ENCODE measurements around the gene SEL1L.
"Not testable (repeated sequence)": the region's sequence is repeated elsewhere in the genome, so short reads cannot be mapped to it uniquely, and the experiment has no call there.

The SEL1L gene

GRCh38 chr14:81449114-81449513 lies 84.5 kb downstream of the SEL1L start:
- in situ Hi-C loops (cut with HindIII; ENCODE audit: low sequenced_read_pairs), result no loop called here

- in situ Hi-C loops (cut with HindIII; ENCODE audit: low sequenced_read_pairs), result no loop called here
Measured at GRCh38 chr14:81447021-81447764, 86.5 kb downstream of the SEL1L start.

- in situ Hi-C loops (cut with HindIII; ENCODE audit: low sequenced_read_pairs), result no loop called here
Measured at GRCh38 chr14:81446279-81447007, 87.2 kb downstream of the SEL1L start.

GRCh38 chr14:81441626-81442134 lies 92.0 kb downstream of the SEL1L start:
- in situ Hi-C loops (cut with HindIII; ENCODE audit: low sequenced_read_pairs), result loop anchor here (5.0 kb wide), 1 partner anchor 174 kb away; no protein-coding TSS in a partner anchor

GRCh38 chr14:81440041-81440440 lies 93.6 kb downstream of the SEL1L start:
- in situ Hi-C loops (cut with HindIII; ENCODE audit: low sequenced_read_pairs), result loop anchor here (5.0 kb wide), 1 partner anchor 173 kb away; no protein-coding TSS in a partner anchor

- in situ Hi-C loops (cut with HindIII; ENCODE audit: low sequenced_read_pairs), result no loop called here
Measured at GRCh38 chr14:81437244-81437643, 96.4 kb downstream of the SEL1L start.

GRCh38 chr14:81436296-81437138 lies 97.1 kb downstream of the SEL1L start:
- in situ Hi-C loops (cut with HindIII; ENCODE audit: low sequenced_read_pairs), result no loop called here

GRCh38 chr14:81435391-81436295 lies 98.0 kb downstream of the SEL1L start:
- in situ Hi-C loops (cut with HindIII; ENCODE audit: low sequenced_read_pairs), result no loop called here

GRCh38 chr14:81435048-81435390 lies 98.6 kb downstream of the SEL1L start:
- in situ Hi-C loops (cut with HindIII; ENCODE audit: low sequenced_read_pairs), result no loop called here

GRCh38 chr14:81434230-81434629 lies 99.4 kb downstream of the SEL1L start:
- in situ Hi-C loops (cut with HindIII; ENCODE audit: low sequenced_read_pairs), result no loop called here

GRCh38 chr14:81433378-81433777 lies 100.3 kb downstream of the SEL1L start:
- in situ Hi-C loops (cut with HindIII; ENCODE audit: low sequenced_read_pairs), result no loop called here

GRCh38 chr14:81432219-81432661 lies 101.4 kb downstream of the SEL1L start:
- in situ Hi-C loops (cut with HindIII; ENCODE audit: low sequenced_read_pairs), result no loop called here

GRCh38 chr14:81430235-81430634 lies 103.4 kb downstream of the SEL1L start:
- in situ Hi-C loops (cut with HindIII; ENCODE audit: low sequenced_read_pairs), result no loop called here

GRCh38 chr14:81429749-81430148 lies 103.9 kb downstream of the SEL1L start:
- in situ Hi-C loops (cut with HindIII; ENCODE audit: low sequenced_read_pairs), result not testable (repeated sequence)

- in situ Hi-C loops (cut with HindIII; ENCODE audit: low sequenced_read_pairs), result no loop called here
Measured at GRCh38 chr14:81429028-81429427, 104.6 kb downstream of the SEL1L start.

GRCh38 chr14:81427348-81428058 lies 106.2 kb downstream of the SEL1L start:
- in situ Hi-C loops (cut with HindIII; ENCODE audit: low sequenced_read_pairs), result no loop called here

- in situ Hi-C loops (cut with HindIII; ENCODE audit: low sequenced_read_pairs), result no loop called here
Measured at GRCh38 chr14:81423504-81423903, 110.1 kb downstream of the SEL1L start.
